Tibial artery (tissue), 4 donors: Measurements from ENCODE around the gene MRTO4.
"Not testable (repeated sequence)": the region's sequence is repeated elsewhere in the genome, so short reads cannot be mapped to it uniquely, and the experiment has no call there.

Source experiments
- DNase-seq, 2 donors: peaks; one replicate each; pipeline ENCODE4 v3.0.0-alpha.2; 2019
- H3K27ac ChIP-seq, 2 donors: fragments of 200-600 bp; sonication (generic) in 1 of 2; 1 replicate in 1 of 2; 2 replicates in 1 of 2; pipeline ENCODE4 v1.5.1; 2018 to 2019; ENCODE audit warnings: mild to moderate bottlenecking in 1 of 2
- H3K27me3 ChIP-seq, 2 donors: fragments of 200-600 bp; sonication (generic) in 1 of 2; one replicate each; pipeline versions ENCODE4 v1.5.1 to v1.6.0; 2016 to 2019
- H3K36me3 ChIP-seq, 3 donors: fragments of 200-600 bp; sonication (generic) in 2 of 3; one replicate each; pipeline ENCODE4 v1.5.1; 2016 to 2019; ENCODE audit warnings: mild to moderate bottlenecking in 2 of 3
- H3K4me1 ChIP-seq, 4 donors: fragments of 200-600 bp; sonication (generic) in 2 of 4; 1 replicate in 3 of 4; 2 replicates in 1 of 4; pipeline ENCODE4 v1.5.1; 2016 to 2019
- H3K4me3 ChIP-seq, 2 donors: fragments of 200-600 bp; sonication (generic) in 1 of 2; 1 replicate in 1 of 2; 2 replicates in 1 of 2; pipeline ENCODE4 v1.5.1; 2018 to 2019; ENCODE audit warnings: mild to moderate bottlenecking in 2 of 2
- H3K9me3 ChIP-seq, 3 donors: fragments of 200-600 bp; sonication (generic) in 1 of 3; one replicate each; pipeline ENCODE4 v1.5.1; 2016 to 2019
- CTCF ChIP-seq, 2 experiments: fragments of 200-600 bp in 1 of 2; fragments of 450-650 bp in 1 of 2; IDR thresholded peaks; one replicate each; pipeline ENCODE4 v1.5.1; 2017 to 2019; ENCODE audit warnings: antibody characterized with exemption in 2 of 2, mild to moderate bottlenecking in 1 of 2, moderate library complexity in 1 of 2
- intact Hi-C: fragments of 100-400 bp; cut with DNase I; formaldehyde crosslinking; loops from one replicate; pipeline ENCODE4 v1.15.0; 2023; ENCODE audit warnings: low total_unique reads

The MRTO4 gene

GRCh38 chr1:19254416-19254815 lies 2.8 kb downstream of the MRTO4 start:
- H3K9me3 ChIP-seq, result no peaks in the 10 kb centered on the region
- intact Hi-C loops, result no loop called here
- TF ChIP-seq CTCF (IDR thresholded peaks at IDR 0.05), result no peak
- no peak overlapping the region for H3K4me3 ChIP-seq
- no peak overlapping the region for H3K27ac ChIP-seq
- peaks cover 0 to 35% (median 27%) of the 10 kb centered on the region in 4 donors for H3K4me1 ChIP-seq
- no peak for DNase-seq
- H3K27me3 ChIP-seq, result no peaks in the 10 kb centered on the region
- H3K36me3 ChIP-seq, result peaks cover 35 to 46% (median 36%) of the 10 kb centered on the region in 3 donors

GRCh38 chr1:19255288-19255687 lies 3.7 kb downstream of the MRTO4 start:
- Histone ChIP-seq H3K4me3 (no peak overlapping the region), H3K27me3 (no peaks in the 10 kb centered on the region), H3K9me3 (no peaks in the 10 kb centered on the region), H3K4me1 (peaks cover 0 to 29% (median 23%) of the 10 kb centered on the region in 4 donors), H3K36me3 (peaks cover 43 to 55% (median 43%) of the 10 kb centered on the region in 3 donors), H3K27ac (no peak overlapping the region)
- TF ChIP-seq CTCF (IDR thresholded peaks at IDR 0.05), result no peak
- no peak for DNase-seq
- intact Hi-C loops, result no loop called here

- H3K27me3 ChIP-seq, intact Hi-C loops, H3K27ac ChIP-seq, H3K4me3 ChIP-seq, DNase-seq, H3K9me3 ChIP-seq: not testable (repeated sequence)
- Histone ChIP-seq H3K4me1 (peaks cover 0 to 20% (median 15%) of the 10 kb centered on the region in 4 donors), H3K36me3 (peaks cover 43 to 62% (median 45%) of the 10 kb centered on the region in 3 donors)
Measured at GRCh38 chr1:19256301-19256700, 4.7 kb downstream of the MRTO4 start.

GRCh38 chr1:19257178-19257914 lies 5.7 kb downstream of the MRTO4 start:
- DNase-seq, result no peak
- no peak for TF ChIP-seq CTCF (IDR thresholded peaks at IDR 0.05)
- Histone ChIP-seq H3K4me1 (peaks cover 0 to 16% (median 13%) of the 10 kb centered on the region in 4 donors), H3K36me3 (peaks cover 43 to 62% (median 45%) of the 10 kb centered on the region in 3 donors), H3K4me3 (no peak overlapping the region), H3K9me3 (no peaks in the 10 kb centered on the region), H3K27me3 (no peaks in the 10 kb centered on the region), H3K27ac (no peak overlapping the region)
- intact Hi-C loops, result no loop called here

GRCh38 chr1:19258353-19258752 lies 6.7 kb downstream of the MRTO4 start:
- Histone ChIP-seq H3K27ac (no peak overlapping the region), H3K27me3 (no peaks in the 10 kb centered on the region), H3K4me1 (peaks cover 0 to 6% (median 4%) of the 10 kb centered on the region in 4 donors), H3K4me3 (no peak overlapping the region), H3K9me3 (no peaks in the 10 kb centered on the region), H3K36me3 (peaks cover 43 to 62% (median 45%) of the 10 kb centered on the region in 3 donors)
- DNase-seq, result no peak
- no peak for TF ChIP-seq CTCF (IDR thresholded peaks at IDR 0.05)
- intact Hi-C loops, result loop anchor here (2.0 kb wide), 1 partner anchor 34 kb away; no protein-coding TSS in a partner anchor
